ENCODE results near the gene SYNGR3.
"Not testable (repeated sequence)": the region's sequence is repeated elsewhere in the genome, so short reads cannot be mapped to it uniquely, and the experiment has no call there.

The SYNGR3 gene

DNA sequence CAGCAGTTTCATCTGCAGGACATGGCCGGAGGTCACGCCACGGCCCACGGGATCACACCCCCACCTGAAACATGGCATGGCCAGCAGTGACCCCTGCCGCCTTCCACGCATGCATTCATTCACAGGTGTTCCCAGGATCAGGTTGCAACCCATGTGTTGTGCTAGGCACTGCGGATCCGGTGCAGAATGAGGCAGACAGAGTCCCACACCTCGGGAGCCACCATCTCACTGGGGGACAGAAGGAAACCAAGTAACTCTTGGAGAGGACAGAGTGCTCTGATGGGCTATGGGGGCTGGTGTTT lies 42.5 kb upstream of the SYNGR3 start:
- TF ChIP-seq, protein P1, sequence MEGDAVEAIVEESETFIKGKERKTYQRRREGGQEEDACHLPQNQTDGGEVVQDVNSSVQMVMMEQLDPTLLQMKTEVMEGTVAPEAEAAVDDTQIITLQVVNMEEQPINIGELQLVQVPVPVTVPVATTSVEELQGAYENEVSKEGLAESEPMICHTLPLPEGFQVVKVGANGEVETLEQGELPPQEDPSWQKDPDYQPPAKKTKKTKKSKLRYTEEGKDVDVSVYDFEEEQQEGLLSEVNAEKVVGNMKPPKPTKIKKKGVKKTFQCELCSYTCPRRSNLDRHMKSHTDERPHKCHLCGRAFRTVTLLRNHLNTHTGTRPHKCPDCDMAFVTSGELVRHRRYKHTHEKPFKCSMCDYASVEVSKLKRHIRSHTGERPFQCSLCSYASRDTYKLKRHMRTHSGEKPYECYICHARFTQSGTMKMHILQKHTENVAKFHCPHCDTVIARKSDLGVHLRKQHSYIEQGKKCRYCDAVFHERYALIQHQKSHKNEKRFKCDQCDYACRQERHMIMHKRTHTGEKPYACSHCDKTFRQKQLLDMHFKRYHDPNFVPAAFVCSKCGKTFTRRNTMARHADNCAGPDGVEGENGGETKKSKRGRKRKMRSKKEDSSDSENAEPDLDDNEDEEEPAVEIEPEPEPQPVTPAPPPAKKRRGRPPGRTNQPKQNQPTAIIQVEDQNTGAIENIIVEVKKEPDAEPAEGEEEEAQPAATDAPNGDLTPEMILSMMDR (IDR thresholded peaks at IDR 0.05; ENCODE audit: poor library complexity, severe bottlenecking), result no peak
- Histone ChIP-seq H3K27ac (ENCODE audit: poor library complexity, severe bottlenecking) (no peak overlapping the region), H3K4me3 (ENCODE audit: severe bottlenecking) (no peak overlapping the region), H3K27me3 (ENCODE audit: insufficient read depth, poor library complexity, severe bottlenecking) (no peaks in the 10 kb centered on the region), H3K36me3 (ENCODE audit: low read depth) (no peaks in the 10 kb centered on the region), H3K4me1 (ENCODE audit: insufficient read depth, poor library complexity, severe bottlenecking) (peaks cover 13% of the 10 kb centered on the region), H3K9me3 (ENCODE audit: severe bottlenecking) (no peaks in the 10 kb centered on the region)
- ATAC-seq (ENCODE audit: low read depth) (no peak), DNase-seq (ENCODE audit: low spot score) (peak; percentile 56)

DNA sequence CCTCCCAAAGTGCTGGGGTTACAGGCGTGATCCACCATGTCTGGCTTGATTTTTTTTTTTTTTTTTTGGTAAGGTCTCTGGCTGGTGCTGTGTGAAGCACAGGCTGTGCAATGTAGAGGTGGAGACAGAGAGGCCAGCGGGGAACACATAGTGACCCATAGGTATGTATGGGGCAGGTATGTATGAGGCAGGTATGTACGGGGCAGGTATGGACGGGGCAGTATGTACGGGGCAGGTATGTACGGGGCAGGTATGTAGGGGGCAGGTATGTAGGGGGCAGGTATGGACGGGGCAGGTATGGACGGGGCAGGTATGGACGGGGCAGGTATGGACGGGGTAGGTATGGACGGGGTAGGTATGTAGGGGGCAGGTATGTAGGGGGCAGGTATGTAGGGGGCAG lies 40.3 kb upstream of the SYNGR3 start:
- Histone ChIP-seq H3K9me3 (ENCODE audit: severe bottlenecking) (no peaks in the 10 kb centered on the region), H3K27me3 (ENCODE audit: insufficient read depth, poor library complexity, severe bottlenecking) (no peaks in the 10 kb centered on the region), H3K4me3 (ENCODE audit: severe bottlenecking) (no peak overlapping the region), H3K4me1 (ENCODE audit: insufficient read depth, poor library complexity, severe bottlenecking) (peaks cover 8% of the 10 kb centered on the region), H3K36me3 (ENCODE audit: low read depth) (no peaks in the 10 kb centered on the region), H3K27ac (ENCODE audit: poor library complexity, severe bottlenecking) (no peak overlapping the region)
- TF ChIP-seq, protein P1 (IDR thresholded peaks at IDR 0.05; ENCODE audit: poor library complexity, severe bottlenecking), result no peak
- DNase-seq (ENCODE audit: low spot score), result no peak
- ATAC-seq (ENCODE audit: low read depth), result no peak

GRCh38 chr16:1950047-1950446 lies 39.7 kb upstream of the SYNGR3 start:
- TF ChIP-seq, protein P1 (IDR thresholded peaks at IDR 0.05; ENCODE audit: poor library complexity, severe bottlenecking), result no peak
- DNase-seq (ENCODE audit: low spot score) (peak; percentile 74), ATAC-seq (ENCODE audit: low read depth) (peak; percentile 80)
- Histone ChIP-seq H3K9me3 (ENCODE audit: severe bottlenecking) (no peaks in the 10 kb centered on the region), H3K36me3 (ENCODE audit: low read depth) (no peaks in the 10 kb centered on the region), H3K27ac (ENCODE audit: poor library complexity, severe bottlenecking) (no peak overlapping the region), H3K4me1 (ENCODE audit: insufficient read depth, poor library complexity, severe bottlenecking) (peaks cover 8% of the 10 kb centered on the region), H3K27me3 (ENCODE audit: insufficient read depth, poor library complexity, severe bottlenecking) (no peaks in the 10 kb centered on the region), H3K4me3 (ENCODE audit: severe bottlenecking) (no peak overlapping the region)

GRCh38 chr16:1950559-1950958 lies 39.2 kb upstream of the SYNGR3 start:
- H3K4me1 ChIP-seq (ENCODE audit: insufficient read depth, poor library complexity, severe bottlenecking), result peaks cover 8% of the 10 kb centered on the region
- no peaks in the 10 kb centered on the region for H3K9me3 ChIP-seq (ENCODE audit: severe bottlenecking)
- TF ChIP-seq, protein P1 (IDR thresholded peaks at IDR 0.05; ENCODE audit: poor library complexity, severe bottlenecking), result no peak
- H3K27me3 ChIP-seq (ENCODE audit: insufficient read depth, poor library complexity, severe bottlenecking), result no peaks in the 10 kb centered on the region
- H3K36me3 ChIP-seq (ENCODE audit: low read depth), result no peaks in the 10 kb centered on the region
- H3K27ac ChIP-seq (ENCODE audit: poor library complexity, severe bottlenecking), result no peak overlapping the region
- no peak overlapping the region for H3K4me3 ChIP-seq (ENCODE audit: severe bottlenecking)
- no peak for DNase-seq (ENCODE audit: low spot score)
- ATAC-seq (ENCODE audit: low read depth), result no peak

GRCh38 chr16:1953734-1954133 lies 36.0 kb upstream of the SYNGR3 start:
- H3K9me3 ChIP-seq (ENCODE audit: severe bottlenecking), result no peaks in the 10 kb centered on the region
- no peak overlapping the region for H3K4me3 ChIP-seq (ENCODE audit: severe bottlenecking)
- H3K4me1 ChIP-seq (ENCODE audit: insufficient read depth, poor library complexity, severe bottlenecking), result peaks cover 8% of the 10 kb centered on the region
- no peaks in the 10 kb centered on the region for H3K36me3 ChIP-seq (ENCODE audit: low read depth)
- H3K27ac ChIP-seq (ENCODE audit: poor library complexity, severe bottlenecking), result no peak overlapping the region
- TF ChIP-seq, protein P1 (IDR thresholded peaks at IDR 0.05; ENCODE audit: poor library complexity, severe bottlenecking), result no peak
- ATAC-seq (ENCODE audit: low read depth), result no peak
- peak; percentile 60 for DNase-seq (ENCODE audit: low spot score)
- H3K27me3 ChIP-seq (ENCODE audit: insufficient read depth, poor library complexity, severe bottlenecking), result no peaks in the 10 kb centered on the region

GRCh38 chr16:1957434-1958142 lies 32.2 kb upstream of the SYNGR3 start:
- H3K36me3 ChIP-seq (ENCODE audit: low read depth), result peaks cover 15% of the 10 kb centered on the region
- not testable (repeated sequence) for H3K27me3 ChIP-seq (ENCODE audit: insufficient read depth, poor library complexity, severe bottlenecking); H3K4me1 ChIP-seq (ENCODE audit: insufficient read depth, poor library complexity, severe bottlenecking); H3K27ac ChIP-seq (ENCODE audit: poor library complexity, severe bottlenecking); ATAC-seq (ENCODE audit: low read depth); H3K4me3 ChIP-seq (ENCODE audit: severe bottlenecking); H3K9me3 ChIP-seq (ENCODE audit: severe bottlenecking)
- DNase-seq (ENCODE audit: low spot score), result peak; percentile 49

GRCh38 chr16:1958143-1958491 lies 31.7 kb upstream of the SYNGR3 start:
- peaks cover 20% of the 10 kb centered on the region for H3K36me3 ChIP-seq (ENCODE audit: low read depth)
- H3K27ac ChIP-seq (ENCODE audit: poor library complexity, severe bottlenecking); H3K9me3 ChIP-seq (ENCODE audit: severe bottlenecking); H3K4me3 ChIP-seq (ENCODE audit: severe bottlenecking); H3K27me3 ChIP-seq (ENCODE audit: insufficient read depth, poor library complexity, severe bottlenecking); ATAC-seq (ENCODE audit: low read depth): not testable (repeated sequence)
- H3K4me1 ChIP-seq (ENCODE audit: insufficient read depth, poor library complexity, severe bottlenecking), result peaks cover 14% of the 10 kb centered on the region
- peak; percentile 33 for DNase-seq (ENCODE audit: low spot score)

All from RWPE2 (cell line).